Body of pancreas (tissue), 4 donors: ENCODE measurements around the gene PLCH1.

Source experiments
- POLR2A ChIP-seq, 3 donors: fragments of 450-650 bp; IDR thresholded peaks; one replicate each; pipeline ENCODE4 v1.6.1; 2016; ENCODE audit warnings: antibody characterized with exemption in 3 of 3, mild to moderate bottlenecking in 2 of 3
- TF ChIP-seq, protein P1 (sequence below), 7 experiments: fragments of 450-650 bp in 4 of 7; fragments of 200-600 bp in 3 of 7; sonication (generic) in 3 of 7; IDR thresholded peaks; one replicate each; pipeline ENCODE4 v1.5.1; 2016 to 2019; ENCODE audit warnings: antibody characterized with exemption in 7 of 7

DNA sequence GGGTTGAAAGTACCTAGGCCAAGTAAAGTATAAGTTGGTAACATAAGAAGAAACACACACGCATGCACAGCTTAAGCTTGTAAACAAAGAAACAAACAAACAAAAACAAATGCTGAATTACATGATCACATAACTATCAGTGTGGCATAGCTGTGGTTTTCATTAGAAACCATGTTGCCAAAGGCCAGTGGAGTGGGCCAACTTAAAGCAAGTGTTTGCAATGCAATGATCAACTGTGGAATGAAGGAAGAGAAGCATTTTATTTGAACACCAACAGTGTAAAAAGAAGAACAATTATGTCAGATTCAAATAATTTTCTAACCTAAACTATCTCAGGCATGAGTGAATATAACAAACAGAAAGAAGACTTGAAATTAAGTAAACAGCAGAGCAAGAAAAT lies 252.0 kb downstream of the PLCH1 start:
- TF ChIP-seq, protein P1, sequence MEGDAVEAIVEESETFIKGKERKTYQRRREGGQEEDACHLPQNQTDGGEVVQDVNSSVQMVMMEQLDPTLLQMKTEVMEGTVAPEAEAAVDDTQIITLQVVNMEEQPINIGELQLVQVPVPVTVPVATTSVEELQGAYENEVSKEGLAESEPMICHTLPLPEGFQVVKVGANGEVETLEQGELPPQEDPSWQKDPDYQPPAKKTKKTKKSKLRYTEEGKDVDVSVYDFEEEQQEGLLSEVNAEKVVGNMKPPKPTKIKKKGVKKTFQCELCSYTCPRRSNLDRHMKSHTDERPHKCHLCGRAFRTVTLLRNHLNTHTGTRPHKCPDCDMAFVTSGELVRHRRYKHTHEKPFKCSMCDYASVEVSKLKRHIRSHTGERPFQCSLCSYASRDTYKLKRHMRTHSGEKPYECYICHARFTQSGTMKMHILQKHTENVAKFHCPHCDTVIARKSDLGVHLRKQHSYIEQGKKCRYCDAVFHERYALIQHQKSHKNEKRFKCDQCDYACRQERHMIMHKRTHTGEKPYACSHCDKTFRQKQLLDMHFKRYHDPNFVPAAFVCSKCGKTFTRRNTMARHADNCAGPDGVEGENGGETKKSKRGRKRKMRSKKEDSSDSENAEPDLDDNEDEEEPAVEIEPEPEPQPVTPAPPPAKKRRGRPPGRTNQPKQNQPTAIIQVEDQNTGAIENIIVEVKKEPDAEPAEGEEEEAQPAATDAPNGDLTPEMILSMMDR (IDR thresholded peaks at IDR 0.05), result no peak
- no peak for TF ChIP-seq POLR2A (IDR thresholded peaks at IDR 0.05)
